Activated CD4-positive, alpha-beta T cell treated with anti-CD3 and anti-CD28 coated beads for 24 hours (primary cell): ENCODE data around the gene HIVEP3.

Source experiments
- DNase-seq, 2 donors: peaks; one replicate each; pipeline ENCODE4 v3.0.0-alpha.2; 2020; ENCODE audit warnings: low read depth in 2 of 2

The HIVEP3 gene

DNA sequence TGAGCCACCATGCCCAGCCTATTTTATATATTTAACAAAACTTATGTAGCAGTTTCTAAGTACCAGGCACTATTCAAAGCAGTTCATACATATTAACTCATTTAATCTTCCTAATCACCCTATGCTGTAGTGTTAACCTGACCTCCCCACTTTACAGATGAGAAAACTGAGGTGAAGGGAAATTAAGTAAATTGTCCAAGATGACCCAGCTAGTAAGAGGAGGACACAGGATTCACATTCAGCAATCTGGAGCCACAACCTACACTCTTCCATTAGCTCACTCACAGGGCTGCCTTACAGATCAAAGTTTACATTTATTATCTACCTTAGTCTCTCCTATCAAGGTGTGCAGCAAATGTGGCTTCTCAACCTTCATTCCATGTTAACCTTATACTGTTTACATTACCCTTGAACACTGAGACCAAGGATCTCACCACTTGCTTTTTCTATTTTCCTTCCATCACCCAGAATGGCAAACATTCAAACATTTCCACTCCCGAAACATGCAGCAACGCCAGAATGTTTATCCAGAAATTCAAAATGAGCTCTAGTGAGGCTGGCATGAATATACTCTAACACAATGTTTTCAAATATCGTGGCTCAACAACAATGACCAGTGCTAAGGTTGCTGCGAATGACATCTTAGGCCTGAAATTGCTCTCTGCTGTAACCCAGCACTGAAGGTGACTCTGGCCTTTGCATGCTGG lies 24.5 kb downstream of the HIVEP3 start:
- no peak for DNase-seq

DNA sequence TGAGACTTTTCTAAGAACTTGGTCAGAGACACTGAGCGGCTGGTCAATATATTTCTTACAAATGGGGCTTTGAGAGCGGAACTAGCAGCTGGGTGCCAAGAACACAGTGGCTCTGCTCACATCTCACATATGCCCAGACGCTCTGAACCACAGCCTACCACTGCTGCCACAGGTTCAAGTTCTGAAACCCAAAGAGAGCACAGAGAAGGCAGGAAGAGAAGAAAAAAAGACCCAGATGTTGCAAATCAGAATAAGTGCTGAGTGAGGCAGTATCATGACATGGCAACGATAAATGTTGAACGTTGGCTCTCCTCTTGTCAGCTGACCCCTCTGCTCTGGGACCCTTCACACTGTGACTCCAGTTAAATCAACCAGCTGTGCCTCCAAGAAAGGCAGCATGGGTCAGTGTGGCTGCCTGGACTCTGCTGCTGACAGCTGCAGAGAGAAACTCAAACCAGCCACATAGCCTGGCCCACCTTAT lies 26.4 kb downstream of the HIVEP3 start:
- DNase-seq, result no peak

DNA sequence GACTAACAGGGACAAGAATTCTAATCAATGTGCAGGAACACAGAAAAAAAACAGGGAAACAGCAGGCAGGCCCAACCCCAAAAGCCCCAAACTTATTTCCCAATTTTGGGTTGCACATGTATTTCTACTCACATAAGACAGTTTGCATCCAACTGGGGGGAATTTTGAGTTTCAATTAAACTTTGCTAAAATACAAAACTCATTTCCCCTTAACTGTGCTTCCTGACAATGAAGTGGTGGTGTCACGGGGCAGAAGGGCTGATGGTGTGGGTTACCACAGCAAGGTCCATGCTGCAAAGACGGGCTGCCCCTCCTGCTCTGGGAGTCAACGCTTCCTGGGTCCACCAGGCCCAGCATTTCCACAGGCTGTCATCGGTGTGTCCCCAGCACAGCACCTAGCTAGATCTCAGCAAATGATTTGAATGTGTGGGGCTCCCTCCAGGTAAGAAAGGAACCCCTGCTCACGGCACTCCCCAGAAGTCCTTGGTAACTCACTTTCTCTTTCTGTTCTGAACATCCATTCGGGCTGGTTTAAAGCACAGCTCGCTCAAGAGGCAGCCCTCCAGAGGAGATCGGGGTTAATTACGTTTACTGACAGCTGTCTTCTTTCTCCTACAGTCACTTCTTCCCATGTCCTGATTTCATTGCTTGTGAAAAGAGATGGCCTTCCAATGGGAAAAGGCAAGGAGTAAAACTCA lies 27.4 kb downstream of the HIVEP3 start:
- DNase-seq, result peak in 1 of 2 donors; percentile 45

DNA sequence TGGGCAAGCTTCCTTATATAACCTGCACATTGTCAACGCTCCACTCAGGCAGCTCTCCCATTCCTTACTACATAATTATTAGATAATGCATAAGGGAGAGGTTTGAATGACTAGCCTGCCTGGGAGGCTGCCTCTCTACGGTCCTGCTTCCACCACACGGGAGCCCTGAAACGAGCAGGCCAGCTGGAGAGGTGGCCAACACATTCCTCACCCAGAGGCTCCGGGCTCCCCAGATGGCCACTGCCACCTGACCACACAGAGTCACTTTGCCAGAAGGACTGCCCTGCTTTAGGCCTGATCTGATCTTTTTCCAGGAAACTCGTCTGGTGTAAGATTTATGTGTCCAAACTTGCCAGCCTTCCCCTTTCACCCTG lies 27.9 kb downstream of the HIVEP3 start:
- DNase-seq, result no peak

DNA sequence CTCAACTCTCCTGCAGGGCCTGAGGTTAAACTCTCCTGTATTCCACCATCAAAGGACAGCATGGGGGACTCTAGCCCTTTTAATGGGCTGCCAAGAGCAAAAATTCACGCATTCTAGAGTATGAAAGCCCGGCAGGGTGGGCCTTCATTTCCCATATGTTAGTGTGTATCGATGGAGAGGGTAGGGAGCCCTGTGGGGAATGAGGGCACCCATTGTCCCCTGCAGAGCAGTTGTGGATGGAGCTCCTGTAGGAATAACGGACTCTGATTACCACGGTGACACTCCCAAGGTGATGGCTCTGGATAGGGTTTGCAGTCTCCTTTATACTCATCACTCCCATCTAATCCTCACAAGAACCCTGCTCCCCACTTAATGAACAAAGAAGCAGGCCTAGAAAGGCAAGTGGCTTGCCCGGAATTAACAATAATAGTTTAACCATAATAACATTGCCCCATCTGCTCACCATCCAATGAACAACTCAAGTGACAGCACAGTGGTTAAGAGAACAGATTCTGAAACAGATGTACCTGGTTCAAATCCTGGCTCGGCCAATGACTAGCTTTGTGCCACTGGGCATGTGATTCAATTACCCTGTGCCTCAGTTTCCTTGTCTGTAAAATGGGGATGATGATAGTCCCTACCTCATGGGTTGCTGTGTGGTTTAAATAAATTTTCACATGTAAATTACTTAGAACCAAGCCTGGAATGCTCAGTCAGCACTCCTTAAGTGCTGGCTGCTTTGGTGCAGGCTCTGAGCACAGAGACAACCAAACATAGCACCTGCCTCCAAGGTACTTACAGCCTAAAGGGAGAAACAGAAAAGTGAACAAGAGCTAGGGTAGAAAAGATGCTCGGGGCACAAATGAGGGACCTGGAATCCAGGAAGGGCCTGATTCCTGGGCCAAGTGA lies 29.0 kb downstream of the HIVEP3 start:
- DNase-seq, result no peak

DNA sequence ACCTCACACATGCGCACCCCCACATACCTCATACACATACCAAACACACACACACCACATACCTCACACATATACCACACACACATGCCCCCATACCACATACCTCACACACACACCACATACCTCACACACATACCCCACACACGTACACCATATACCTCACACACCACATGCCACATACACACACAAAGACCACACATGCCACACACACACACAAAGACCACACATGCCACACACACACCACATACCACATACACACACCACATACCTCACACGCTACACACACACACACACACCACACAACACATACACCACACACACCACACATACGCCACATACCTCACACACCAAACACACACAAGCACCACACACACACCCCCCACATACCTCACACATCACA lies 30.0 kb downstream of the HIVEP3 start:
- no peak for DNase-seq

DNA sequence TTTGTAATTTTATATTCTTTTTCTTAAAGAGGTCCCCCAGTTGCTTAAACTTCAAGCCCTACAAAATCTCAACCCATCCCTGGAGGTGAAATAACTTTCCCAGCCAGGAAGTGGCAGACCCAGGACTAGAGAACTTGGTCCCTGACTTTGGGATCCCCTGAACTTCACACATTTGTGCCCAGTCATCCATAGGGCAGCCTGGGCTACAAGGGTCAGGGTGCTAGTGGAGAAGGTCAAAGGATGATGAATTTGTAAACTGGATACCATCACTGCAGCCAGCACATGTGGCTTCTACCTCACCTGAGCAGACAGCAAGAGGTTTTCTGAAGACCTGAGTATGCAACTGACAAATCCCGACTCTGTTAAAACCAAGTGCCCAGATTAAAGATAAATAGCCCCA lies 31.4 kb downstream of the HIVEP3 start:
- DNase-seq, result no peak

DNA sequence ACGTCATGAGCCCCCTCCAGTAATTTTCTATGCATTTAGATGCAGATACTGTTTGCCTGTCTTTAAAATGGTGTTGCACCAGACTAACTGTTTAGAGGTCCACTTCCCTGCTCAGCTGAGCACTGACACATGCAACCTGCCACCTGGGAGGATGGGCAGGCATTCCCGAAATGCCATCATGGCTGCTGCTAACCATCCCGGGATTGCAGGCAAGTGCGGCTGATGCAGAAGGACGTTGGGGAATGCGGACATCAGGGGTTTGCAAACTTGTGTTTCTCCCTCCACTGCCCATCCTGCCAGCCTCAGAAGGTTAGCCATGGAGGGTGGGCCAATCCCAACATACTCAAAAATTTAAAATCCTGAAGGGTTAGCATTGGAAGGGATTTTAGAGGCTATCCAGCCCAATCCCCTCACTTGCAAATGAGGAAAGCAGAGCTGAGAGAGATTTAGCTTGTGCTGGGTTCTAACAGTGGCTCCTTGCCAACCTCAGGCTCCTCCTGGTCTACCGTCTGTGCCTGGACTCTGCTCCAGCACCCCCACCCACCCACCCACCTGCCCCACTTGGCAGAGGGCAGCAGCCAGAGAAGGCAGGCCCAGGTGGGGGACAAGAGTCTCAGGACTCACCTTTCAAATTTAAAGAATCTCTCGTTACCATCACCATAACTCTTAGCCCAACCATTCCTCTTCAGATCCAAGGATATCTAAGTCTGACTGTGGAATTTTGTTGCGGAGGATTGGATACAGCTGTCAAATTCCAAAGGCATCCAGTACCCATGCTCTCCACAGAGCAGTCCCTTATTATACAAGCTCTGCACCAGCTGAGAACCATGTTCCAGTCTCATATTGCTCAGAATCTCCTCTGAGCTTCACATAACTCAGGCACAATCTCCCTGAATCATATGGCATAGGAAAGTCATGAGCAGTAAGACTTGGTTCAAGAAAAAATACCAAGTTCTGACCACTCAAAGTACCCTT lies 34.2 kb downstream of the HIVEP3 start:
- no peak for DNase-seq

DNA sequence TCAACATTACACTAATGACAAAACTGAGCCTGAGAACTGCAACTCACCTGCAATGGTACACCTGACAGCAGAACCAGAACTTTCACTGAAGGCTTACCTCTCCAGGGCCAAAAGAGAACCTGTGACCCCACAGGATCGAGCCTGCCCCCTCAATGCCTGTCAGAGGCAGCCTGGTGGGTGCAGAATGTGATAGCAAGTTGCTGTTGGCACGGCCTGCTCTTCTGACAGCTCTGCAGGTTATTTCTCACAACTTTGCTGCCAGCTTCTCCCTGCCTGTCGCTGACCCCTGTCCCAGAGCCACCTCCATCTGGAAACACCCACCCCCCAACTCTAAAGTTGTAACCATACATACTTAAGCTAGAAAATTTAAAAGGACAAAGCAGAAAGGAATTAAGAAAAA lies 35.2 kb downstream of the HIVEP3 start:
- no peak for DNase-seq

DNA sequence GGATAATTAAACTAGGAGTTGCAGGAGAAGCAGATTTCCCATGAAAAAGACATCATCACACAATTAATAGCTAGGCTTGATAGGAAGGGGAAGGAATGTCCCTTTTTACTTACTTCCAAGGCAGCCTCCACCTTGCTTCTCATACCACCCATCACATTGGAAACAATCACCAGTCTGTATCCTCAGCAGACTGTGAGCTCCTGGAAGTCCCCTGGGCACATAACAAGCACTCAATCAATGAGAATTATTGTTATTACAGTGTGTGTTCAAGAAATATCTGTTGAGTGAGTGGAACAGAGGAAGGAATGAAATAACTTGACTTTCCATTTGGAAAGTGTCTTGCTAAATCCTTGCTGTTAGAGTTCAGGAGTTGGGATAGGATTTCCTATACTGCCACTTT lies 36.2 kb downstream of the HIVEP3 start:
- DNase-seq, result no peak

DNA sequence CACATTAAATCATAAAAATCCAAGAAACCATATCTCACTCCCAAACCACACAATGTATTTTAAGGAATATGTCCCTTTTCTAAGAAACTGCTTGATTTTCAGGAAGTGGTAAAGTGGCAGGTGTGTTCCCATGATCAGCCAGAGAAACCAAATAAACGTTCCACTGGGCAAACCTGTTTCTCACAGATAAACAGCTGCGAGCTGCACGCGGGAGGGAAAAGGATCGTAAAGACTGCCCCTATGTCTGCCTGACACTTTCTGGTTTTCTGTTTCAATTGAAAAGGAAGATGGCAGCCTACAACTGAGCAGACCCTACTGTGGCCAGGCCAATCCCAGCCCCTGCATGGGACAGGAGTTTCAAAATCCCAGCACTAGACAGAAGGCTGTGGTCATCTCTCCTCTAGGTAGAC lies 36.6 kb downstream of the HIVEP3 start:
- no peak for DNase-seq

DNA sequence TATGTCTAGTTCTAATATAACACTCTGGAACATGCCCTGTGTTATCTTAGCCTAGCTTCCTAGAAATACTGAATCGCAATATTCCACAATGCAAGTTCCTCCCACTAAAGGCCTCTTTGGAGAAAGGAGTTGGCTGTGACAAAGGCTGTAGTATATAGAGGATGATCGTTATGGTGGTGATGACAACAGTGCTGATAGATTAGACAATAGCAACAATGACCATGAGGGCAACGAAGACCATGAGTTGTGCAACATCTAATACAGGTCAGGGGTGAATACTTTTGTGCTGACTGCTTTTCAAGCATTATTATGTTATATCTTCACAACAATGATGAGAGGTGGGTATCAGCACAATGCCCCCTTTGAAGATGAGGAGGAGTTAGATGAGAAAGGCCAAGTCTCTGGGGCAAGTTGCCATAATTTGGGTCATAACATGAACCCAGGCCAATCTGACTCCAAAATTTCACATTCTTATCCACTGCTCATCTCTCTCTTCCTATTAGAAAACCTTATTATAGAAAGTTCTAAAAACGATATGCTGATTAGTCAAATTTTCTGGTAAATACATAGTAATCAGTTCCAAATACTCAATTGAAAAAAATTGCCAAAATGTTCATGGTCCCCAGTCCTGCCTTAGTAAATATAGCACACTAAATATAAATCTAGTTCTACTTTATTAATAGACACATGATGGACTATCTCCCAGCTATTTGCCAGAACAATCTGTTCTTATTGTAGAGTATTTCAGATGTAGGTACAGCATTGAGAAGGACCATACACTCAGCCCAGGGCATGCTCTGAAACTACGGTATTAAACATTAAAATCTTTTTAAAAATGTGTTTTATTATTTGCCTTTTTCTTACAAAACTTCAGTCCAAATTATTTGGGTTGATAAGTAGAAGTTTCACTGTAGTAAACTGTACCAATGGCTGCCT lies 37.5 kb downstream of the HIVEP3 start:
- no peak for DNase-seq

DNA sequence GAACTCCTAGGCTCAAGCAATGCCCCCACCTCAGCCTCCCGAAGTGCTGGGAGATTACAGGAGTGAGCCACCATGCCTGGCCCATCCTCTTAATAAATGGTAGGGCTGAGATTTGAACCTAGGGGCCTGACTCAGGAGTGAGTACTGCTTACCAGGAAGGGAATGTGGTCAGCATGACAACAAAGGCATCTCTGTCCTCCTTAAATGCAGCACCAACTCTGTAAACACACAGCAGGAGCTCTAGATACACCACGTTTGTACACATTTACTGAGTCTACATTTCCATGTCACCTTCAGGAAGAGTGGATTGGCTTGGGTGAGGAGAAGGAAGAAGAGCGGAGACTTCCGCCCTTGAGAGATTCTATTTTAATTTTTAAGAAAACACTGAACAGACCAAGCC lies 38.5 kb downstream of the HIVEP3 start:
- no peak for DNase-seq

DNA sequence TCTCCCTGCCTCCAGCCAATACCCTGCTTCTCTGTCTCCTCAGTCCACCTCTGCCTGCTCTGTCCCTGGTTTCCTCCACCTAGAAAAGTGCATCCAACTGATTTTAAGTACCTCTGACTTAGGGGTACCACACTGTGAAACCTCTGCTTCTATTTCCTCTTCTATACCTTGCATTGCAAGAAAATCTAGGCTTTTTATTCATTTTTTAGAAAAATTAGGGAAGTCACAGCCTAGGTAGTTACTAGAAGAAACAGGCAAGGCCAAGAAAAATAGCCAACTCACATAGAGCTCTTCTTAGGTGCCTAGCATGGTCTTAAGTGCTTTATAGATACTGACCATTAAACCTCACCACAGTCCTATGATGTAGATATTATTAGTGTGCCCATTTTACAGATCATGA lies 39.1 kb downstream of the HIVEP3 start:
- no peak for DNase-seq

DNA sequence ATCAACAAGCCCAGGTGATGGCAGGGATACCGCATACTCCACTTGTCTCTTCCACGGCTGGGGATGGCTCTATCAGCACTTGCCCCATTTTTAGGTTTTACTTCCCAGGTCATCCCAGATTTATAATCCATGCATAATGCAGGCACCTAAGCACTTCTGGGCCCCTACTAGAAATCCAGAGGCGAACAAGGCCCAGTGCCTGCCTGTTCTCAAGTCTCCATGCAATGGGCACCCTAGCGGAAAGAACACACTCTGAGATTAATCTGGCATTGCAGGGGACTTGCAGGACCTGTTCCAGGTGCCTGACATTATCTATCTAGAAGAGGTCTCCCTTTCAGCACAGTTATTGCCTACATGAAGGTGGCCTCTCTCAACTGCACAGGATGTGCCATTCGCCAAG lies 39.8 kb downstream of the HIVEP3 start:
- DNase-seq, result no peak

DNA sequence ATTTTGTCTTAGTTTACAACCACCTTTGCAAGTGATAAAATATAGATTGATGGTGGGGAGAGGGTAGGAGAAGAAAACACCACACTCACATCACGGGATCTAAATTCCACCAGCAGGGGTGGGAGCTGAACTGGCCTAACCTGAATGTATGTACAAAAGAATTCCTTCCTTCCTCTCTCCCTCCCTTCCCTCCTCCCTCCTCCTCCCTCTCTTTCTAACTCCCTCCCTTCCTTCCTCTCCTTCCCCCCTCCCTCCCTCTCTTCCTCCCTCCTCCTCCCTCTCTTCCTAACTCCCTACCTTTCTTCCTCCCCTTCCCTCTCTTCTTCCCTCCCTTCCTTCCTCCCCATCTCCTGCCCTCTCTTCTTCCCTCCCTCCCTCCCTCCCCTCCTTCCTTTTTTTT lies 40.2 kb downstream of the HIVEP3 start:
- DNase-seq, result no peak

DNA sequence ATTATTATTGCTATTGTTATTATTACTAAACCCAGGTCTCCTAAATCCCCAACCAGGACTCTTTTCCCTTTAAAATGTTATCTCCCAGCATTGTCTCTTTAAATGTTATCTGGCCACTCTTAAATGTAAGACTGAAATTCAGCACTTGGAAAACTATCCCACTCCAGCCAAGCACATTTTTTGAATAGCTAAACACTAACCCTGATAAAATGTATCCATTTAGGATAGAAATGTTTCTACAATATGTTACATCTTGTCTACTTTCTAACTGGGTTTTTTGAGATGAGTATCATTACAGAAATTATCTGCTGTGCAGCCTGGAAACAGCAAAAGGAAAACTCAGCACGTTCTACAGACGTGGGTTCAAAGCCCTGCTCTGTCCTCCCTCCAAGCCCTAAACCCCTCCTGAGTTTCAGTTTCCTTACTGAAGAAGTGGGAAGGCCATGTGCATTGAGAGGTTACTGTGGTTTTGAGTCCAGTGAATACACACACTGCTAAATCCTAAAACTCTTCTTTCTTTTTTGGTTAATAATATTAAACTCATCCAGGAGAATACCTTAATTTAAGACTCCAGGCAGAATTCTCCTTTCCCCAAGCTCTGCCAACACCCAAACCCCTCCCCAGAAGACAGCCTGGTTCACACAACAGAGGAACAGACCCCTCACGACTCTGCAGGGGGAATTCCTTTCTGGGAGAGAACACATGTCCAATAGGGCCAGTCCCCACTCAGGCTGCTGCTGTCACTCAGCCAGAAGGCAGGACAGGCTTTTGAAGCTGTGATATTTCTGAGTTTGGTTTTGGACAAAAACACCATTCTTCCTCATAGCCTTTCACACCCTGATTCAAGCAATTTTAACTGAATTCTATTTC lies 41.9 kb downstream of the HIVEP3 start:
- DNase-seq, result no peak

DNA sequence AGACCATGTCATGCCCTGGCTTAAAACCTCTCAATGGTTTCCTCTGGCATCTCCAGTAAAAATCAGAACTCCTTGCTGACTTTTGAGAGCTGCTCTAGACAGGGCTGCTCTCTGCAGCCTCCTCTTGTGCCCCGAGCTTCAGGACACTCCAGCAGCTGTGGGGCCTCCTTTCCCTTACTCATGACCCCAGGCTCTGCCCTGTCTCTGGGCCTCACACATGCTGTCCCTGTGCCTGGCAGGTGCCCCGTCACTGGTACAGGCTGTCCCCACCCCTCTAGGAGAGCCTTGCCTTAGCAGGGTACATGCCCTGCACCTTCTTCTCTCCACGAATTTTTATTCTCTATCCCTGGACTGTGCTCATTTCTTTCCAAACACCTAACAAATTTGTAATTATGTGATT lies 43.2 kb downstream of the HIVEP3 start:
- DNase-seq, result no peak

DNA sequence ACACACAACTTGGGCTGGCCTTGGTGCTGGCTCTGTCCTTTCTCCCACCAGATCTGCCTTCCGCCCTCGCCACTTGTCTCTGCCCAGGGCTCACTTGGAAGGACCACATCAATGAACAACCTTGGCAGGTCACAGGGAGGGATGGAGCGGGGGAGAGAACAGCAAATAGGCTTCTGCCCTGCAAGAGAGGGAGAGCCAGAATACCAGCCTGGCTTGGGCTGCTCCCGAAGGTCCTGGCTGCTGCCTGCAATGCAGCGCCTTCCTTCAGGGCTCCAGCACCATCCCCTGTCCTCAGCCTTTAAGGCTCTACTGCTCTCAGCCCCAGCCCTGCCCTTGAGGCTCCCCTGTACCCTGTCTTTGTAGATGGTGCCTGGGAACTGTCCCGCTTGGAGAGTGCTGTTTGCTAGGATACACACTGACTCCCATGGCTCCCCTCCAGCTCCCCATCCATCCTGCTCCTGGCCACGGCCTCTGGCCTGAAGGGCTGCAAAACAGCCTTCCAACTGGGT lies 43.8 kb downstream of the HIVEP3 start:
- DNase-seq, result no peak
